ENCODE results near the gene TBC1D1.

DNA sequence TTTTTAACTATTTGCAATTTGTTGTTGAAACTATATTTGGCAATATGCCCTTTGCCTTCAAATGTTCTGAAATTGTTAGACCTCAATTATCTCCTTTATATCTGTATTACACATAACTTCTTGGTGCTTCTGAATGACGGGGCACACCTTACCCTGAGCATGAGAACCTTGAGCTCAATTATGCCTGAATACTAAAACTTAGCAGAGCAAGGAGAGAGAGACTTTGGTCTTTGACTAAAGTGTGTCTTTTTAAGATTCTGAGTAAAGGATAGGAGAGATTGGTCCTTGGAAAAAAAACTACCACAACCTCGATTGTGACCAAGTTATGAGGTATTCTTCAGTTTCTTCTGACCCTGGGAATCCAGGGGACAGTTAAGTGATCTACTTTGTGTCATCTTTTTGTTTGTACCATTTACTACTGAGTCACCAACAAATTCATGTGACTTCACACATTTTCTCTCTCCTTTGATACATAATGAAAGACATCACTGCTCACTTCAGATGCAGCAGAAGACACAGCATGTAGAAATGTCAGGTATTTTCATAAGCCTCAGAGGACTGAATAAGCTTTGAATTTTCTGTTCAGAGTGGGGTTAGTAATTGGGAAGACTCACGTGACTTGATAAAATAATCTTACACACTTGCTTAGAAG is 120.8 kb downstream of the TBC1D1 start:
- TF ChIP-seq, protein P1, sequence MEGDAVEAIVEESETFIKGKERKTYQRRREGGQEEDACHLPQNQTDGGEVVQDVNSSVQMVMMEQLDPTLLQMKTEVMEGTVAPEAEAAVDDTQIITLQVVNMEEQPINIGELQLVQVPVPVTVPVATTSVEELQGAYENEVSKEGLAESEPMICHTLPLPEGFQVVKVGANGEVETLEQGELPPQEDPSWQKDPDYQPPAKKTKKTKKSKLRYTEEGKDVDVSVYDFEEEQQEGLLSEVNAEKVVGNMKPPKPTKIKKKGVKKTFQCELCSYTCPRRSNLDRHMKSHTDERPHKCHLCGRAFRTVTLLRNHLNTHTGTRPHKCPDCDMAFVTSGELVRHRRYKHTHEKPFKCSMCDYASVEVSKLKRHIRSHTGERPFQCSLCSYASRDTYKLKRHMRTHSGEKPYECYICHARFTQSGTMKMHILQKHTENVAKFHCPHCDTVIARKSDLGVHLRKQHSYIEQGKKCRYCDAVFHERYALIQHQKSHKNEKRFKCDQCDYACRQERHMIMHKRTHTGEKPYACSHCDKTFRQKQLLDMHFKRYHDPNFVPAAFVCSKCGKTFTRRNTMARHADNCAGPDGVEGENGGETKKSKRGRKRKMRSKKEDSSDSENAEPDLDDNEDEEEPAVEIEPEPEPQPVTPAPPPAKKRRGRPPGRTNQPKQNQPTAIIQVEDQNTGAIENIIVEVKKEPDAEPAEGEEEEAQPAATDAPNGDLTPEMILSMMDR (IDR thresholded peaks at IDR 0.05 in 4 of 5, conservative IDR thresholded peaks at IDR 0.05 in 1 of 5): no peak
- TF ChIP-seq POLR2A (IDR thresholded peaks at IDR 0.05): no peak
